ENCODE data around the gene CCDC88A.
"Not testable (repeated sequence)": the region's sequence is repeated elsewhere in the genome, so short reads cannot be mapped to it uniquely, and the experiment has no call there.

Gene CCDC88A

DNA sequence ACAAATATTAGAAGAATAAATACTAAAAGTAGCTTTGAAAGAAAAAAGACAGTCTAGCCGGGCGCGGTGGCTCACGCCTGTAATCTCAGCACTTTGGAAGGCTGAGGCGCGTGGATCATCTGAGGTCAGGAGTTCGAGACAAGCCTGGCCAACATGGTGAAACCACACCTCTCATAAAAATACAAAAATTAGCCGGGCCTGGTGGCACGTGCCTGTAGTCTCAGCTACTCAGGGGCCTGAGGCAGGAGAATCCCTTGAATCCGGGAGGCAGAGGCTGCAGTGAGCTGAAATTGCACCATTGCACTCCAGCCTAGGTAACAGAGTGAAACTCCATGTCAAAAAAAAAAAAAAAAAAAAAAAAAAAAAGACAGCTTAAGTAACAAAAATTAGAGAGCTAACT lies 34.1 kb downstream of the CCDC88A start:
- FAIRE-seq, result not testable (repeated sequence)

- FAIRE-seq, result no peak
Measured at GRCh38 chr2:55384786-55385185, 34.9 kb downstream of the CCDC88A start.

DNA sequence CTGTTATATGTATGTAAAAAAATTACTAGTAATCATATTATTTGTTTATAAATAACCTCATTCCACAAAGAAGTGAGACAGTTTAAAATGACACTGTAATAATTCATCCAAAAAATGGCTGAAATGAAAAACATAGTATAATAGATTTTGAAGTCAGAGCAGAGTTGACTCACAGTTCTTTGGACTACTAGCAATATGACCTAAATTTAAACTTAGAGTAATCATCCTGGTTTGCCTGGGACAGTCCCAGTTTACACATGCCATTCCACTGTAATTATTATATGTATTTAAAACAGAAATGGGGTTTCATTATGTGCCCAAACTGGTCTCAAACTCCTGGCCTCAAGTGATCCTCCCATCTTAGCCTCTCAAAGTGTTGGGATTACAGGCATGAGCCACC lies 48.3 kb downstream of the CCDC88A start:
- no peak for FAIRE-seq

DNA sequence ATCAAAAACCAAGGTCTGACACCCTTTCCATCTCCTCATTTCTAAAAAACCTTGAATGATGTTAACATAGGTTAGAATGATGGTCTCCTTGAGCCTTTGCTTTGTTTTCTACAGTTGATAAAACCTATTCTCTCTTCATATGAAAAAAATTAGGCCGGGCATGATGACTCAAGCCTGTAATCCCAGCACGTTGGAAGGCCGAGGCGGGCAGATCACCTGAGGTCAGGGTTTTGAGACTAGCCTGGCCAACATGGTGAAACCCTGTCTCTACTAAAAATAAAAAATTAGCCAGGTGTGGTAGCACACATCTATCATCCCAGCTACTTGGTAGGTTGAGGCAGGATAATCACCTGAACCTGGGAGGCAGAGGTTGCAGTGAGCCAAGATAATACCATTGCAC lies 49.4 kb downstream of the CCDC88A start:
- no peak for FAIRE-seq

DNA sequence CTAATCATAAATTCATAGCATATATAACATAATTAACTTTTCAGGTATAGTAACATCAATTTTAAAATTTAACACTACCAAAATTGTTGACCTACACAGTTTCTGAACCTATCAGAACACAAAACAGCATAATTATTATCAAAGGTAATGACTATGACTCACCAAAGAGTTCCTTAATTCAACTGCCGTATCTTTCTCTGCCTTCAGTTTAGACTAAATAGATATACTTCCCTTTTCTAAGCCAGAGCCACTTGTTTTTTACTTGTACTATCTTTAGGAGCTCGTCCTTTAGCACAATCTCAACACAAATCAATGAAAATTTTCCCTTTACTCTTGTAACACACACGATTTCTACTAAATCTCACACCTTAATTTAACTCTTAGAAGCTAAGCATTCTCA lies 54.4 kb downstream of the CCDC88A start:
- FAIRE-seq, result no peak

DNA sequence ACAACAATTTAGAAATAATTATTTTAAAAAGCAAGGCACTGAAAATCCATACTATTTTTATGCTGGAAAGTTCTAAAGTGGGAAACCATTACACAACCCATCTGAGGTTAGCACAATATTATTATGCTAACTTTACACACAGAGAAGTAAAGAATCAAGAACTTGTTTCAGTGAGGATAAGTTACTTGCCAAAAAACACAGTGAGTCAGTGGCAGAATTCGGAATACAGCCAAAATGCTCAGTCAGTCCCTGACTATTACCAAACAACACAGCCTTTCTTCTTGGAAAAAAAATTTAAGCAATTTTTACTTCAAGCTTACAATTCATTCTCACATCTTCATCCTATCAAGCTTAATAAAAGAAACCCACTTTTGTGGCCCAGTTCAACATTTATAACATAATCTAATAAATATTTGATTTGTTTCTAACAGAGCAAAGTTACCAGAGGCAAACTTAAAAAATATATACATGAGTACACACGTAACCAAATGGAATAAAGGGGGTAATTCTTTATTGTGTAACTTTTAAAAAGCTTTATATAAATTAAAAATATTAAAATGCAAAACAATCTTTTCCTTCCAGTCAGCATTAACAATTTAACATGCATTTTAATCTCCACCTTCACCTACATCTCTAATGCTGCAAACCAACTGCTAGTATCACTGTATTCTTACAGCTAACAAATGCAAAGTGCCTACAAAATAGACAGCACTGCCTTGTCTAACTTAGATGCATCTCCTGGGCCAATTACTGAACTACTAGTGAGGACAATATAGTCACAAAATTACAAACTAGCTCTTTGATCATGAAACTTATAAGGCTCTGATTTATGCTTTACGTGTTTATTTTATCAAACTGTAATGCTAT lies 55.2 kb downstream of the CCDC88A start:
- FAIRE-seq, result peak; percentile 48

DNA sequence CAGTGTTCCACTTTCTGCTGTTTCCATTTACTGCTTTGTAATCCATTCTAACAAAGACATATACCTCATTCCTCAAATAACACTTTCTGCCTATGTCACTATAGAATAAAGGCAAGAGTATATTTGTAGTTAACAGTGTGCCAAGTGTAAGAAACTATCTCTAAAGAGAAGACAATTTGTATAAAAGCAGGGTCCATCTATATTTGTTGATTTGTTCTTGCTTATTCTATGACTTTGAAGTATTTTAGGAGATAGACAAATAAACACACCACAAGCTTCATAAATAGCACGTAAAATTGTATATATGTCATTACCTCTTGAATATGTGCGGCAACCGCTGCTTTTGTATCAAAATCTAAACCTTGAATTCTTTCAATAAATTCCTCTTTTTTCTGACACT lies 56.0 kb downstream of the CCDC88A start:
- FAIRE-seq, result no peak

DNA sequence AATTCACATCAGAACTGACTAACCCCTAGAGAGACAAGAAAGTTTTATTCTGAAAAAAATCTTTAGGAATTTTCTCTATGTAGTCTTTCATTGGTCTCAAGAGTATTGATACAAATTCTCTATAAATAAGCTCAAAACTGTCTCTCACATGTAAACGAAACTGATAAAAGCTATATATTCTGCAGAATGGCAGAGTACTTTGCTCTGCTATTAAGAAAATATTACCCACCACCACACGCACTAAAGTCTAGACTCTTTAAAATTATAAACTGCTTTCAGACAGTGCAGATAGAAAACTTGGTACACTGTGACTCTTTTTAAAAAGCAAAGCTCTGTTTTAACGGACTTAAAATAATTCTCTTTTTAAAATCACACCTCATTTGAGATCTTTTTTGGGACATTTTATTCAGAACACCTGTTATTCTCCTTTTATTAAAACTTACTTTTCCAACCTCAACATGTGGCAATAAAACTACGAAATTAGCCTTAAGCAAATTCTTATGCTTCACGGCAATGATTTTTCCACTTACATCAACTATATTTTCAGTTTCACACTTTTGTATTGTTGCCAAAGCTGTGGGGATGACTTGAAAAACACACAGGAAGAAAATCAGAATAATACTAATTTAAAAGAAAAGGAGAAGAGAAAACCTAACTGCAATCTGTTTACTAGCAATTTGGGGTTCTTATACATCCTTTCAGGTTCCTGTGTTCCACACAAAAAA lies 58.0 kb downstream of the CCDC88A start:
- no peak for FAIRE-seq

DNA sequence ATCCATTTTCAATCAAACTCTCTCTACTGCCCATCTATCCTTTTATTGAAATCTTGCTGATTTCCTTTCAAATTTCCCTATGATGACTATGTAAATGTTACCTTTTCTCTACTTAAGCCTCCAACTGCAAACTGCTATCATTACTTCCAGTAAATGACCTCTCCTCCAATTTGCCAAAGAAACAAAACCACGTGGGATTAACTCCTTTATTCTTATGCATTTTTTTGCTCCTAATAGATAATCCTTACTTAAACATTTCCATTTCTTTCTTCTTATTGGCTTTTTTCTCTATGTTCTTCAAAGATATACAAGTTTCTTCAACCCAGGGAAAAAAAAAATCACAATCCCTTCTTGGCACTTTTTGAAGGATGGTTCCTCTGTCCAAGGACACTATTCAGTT lies 61.2 kb downstream of the CCDC88A start:
- FAIRE-seq, result no peak

- no peak for FAIRE-seq
Measured at GRCh38 chr2:55357927-55358326, 61.7 kb downstream of the CCDC88A start.

- FAIRE-seq, result no peak
Measured at GRCh38 chr2:55357164-55357563, 62.5 kb downstream of the CCDC88A start.

DNA sequence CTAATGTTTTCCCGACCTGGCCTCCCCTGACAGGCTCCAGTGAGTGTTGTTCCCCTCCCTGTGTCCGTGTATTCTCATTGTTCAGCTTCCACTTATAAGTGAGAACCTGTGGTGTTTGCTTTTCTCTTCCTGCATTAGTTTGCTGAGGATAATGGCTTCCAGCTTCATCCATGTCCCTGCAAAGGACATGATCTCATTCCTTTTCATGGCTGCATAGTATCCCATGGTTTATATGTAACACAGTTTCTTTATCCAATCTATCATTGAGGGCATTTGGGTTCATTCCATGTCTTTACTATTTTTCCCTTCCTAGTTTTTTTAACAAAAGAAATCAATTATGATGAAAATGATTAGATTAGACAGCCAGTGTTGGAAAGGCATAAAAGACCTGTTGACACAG lies 63.5 kb downstream of the CCDC88A start:
- not testable (repeated sequence) for FAIRE-seq

- FAIRE-seq, result no peak
Measured at GRCh38 chr2:55355451-55355850, 64.2 kb downstream of the CCDC88A start.

DNA sequence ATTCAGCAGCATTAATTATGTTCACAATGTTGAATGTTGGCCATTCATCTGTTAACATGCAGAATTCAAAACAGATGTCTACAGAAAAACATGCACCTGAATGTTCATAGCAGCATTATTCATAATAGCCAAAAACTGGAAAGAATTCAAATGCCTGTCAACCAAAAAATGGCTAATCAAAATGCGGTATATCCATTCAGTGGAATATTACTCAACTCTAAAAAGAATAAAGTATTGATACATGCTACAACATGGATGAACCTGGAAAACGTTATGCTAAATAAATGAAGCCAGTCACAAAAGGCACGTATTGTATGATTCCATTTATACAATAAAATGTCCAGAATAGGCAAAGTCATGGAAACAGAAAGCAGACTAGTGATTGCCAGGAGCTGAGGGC lies 68.0 kb downstream of the CCDC88A start:
- no peak for FAIRE-seq

DNA sequence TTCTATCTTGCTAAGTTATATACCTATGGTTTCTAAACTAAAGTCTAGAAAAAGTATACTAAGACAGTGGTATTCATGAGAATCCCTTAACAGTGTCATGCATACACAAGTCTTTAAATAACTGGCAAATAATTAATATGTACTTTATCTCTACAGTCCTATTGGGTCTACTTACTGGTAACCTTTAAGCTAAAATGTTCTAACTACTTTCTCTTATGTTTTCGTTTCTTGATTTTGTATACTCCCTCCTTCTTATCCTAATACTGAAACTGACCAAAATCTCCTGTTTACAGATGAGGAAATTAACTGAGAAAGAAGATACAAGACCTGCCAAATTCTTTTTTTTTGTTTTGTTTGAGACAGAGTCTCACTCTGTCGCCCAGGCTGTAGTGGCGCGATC lies 74.6 kb downstream of the CCDC88A start:
- FAIRE-seq, result no peak

DNA sequence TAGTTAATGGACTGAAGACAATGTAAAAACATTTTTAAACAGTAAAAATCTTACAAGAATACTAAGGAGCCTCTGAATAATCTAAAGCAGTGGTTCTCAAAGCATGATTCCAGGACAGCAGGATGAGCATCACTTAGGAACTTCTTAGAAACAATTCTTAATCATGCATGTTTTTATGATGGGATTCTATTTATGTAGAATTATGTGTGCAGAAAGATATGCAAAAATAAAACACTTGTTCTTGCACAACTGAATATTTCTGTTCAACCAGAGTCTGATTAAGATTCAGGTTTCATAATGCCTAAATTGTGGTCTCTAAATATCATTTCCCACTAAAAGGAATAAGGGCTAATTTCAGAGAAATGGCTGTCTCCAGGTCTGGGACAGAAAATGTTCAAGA lies 81.4 kb downstream of the CCDC88A start:
- no peak for FAIRE-seq

DNA sequence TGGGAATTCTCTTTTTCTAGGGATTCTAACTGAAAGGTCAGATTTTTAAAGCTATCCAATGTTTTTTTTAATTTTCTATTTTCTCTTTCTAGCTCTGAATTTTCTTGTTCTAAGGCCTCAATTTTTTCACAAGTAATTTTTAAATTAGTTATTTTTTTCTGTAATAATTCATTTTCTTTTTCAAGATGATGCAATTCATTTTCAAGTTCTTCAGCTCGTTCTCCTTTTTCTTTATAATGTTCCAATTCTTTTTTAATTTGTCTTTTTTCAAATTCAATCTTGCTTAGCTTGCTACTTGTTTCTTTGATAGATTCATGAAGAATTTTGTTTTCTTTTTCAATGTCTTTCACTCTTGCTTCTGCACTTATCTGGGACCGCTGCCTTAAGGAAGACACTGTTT lies 84.9 kb downstream of the CCDC88A start:
- FAIRE-seq, result no peak

DNA sequence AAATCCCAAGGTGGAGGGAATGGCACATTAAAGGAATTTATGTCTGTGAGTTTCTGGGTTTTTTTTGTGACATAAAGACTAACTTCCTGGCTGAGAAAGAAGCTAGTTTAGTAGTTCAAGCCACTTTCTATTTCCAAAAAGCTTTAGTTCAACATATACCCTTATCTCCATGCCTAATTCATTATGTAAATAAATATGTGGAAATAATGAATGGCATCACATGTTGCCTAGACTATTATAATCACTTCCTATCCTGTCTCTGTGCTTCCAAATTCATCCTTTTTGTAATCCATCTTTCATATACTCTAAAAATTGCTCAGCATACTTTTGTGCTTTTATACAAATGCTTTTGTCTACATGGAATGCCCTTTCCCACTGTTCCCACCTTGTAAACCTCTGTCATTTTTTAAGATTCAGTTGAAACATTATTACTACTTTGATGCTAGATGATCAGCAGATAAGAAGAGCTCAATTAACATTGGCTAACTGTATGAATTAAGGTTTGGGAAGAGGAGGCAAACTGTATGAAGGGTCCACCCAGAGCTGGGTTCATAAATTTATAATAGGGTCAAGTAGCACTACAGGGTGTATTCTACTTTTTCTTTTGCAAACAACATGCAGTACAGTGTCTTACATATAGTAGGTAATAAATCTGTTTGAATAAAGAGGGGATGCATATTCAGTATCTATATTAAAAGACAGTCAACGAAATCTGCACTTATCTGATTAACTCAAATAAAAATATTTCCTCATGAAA lies 88.9 kb downstream of the CCDC88A start:
- no peak for FAIRE-seq

DNA sequence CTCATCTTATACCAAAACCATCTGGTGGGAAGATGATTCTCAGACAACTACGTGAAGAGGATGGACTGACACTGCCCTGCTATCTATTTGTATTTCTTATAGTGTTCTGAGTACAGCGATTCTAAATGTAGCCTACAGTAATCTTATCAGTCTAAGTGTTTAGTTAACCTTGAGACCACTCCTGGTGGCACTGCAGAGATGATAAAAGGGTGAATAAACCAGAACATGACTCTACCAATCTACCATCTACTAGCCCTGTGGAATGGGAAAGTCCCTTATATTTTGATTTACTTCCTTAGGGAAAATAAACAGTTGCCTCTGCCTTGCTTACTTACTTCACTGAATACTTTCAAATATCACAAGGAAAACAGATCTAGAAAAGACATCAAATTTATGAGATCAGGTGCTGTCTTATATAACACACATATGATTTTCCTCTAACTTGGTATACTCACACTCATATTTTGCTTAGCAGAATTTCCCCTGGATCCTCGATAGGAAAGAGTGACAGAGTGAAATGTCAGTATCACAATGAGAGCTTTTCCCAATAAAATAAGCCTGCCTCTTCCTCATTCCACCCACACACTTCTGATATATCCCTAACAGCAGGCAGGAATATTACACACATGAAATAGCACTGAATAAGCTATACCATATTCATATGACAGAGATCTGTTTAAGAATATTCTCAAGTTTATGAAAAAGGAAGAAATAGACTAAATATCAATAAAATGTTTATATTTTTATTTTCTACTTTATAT lies 92.0 kb downstream of the CCDC88A start:
- FAIRE-seq, result no peak

DNA sequence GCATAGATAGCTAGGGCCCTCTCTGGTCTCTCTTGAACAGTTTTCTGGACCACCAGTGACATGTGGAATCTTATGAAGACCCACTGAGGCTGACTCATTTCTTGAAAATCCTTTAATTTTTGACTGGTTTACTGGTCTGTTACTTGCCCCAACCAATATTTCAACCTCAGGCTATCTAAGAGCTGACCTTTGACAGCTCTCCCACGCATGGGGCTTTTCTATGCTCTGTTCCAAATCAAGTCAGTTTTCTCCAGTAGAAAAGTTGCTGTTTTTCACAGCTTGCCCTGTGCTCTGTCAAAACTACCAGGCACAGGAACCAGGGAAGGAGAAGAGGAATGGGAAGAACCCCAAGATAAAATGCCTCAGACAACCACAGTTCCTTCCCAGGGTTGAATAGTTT lies 104.7 kb downstream of the CCDC88A start:
- no peak for FAIRE-seq

DNA sequence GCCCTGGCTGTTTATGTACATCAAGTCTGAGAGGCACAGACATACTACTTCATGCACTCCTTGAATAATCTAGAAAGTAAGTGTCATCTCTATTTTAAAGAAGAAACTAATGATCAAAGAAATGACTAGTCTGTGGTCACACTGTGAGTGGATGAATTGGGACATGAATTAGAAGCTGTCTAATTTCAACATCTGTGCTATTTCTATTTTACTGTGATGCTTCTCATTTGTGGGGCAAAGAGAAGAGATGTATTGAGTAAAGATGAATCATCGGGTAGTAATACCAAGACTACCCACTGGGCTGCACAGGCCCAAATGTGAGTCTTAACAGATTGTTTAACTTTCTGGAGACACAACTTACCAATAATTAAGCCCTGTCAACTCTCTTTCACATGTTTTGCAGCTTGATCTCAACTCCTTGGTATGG lies 108.2 kb downstream of the CCDC88A start:
- FAIRE-seq, result no peak

DNA sequence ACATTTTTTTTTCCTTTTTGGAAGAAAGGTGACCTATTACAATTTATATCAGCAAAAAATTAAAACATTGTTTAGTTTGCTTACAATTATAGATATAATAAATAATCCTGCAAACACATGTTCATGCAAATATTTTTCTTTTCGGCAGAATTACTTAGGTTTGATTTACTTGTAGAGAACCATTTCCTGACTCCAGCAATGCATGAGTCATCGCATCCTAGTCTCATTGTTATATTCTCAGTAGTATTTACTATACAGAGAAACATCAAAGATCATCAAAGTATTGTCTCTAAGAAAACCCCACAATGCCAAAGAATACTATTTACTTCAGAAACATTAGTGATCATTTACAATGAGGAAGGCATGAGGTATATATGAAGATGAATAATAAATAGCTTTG lies 110.2 kb downstream of the CCDC88A start:
- FAIRE-seq, result peak; percentile 77

DNA sequence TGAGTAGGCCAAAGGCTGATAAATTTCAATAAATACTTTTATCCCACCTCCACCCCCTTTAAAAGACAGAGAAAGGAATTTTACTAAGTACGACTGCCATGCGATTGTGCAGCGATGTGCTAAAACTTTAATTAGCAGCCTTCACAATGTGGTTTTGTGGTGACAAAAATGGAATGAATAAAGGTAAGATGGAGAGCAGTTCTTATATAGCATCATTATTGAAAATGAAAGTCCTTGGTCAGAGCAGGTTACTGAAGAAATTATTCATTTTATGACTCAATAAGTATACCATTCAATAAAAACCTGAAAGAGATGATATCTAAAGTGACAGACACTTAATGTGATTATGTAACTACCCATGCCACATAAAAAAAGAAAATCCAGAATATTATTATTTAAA lies 117.4 kb downstream of the CCDC88A start:
- no peak for FAIRE-seq

All from endometrium (tissue), 2 donors.